ENCODE measurements around the gene C1QTNF2. TPM values are rescaled to one million over a fixed set of nuclear protein-coding genes. Genes with fewer than 3 reads are reported as not detected.
A peak's percentile ranks its signal among the peaks of the same experiment; 100 is the strongest.

Gene C1QTNF2, protein sequence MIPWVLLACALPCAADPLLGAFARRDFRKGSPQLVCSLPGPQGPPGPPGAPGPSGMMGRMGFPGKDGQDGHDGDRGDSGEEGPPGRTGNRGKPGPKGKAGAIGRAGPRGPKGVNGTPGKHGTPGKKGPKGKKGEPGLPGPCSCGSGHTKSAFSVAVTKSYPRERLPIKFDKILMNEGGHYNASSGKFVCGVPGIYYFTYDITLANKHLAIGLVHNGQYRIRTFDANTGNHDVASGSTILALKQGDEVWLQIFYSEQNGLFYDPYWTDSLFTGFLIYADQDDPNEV
- not detected for total RNA-seq

DNA sequence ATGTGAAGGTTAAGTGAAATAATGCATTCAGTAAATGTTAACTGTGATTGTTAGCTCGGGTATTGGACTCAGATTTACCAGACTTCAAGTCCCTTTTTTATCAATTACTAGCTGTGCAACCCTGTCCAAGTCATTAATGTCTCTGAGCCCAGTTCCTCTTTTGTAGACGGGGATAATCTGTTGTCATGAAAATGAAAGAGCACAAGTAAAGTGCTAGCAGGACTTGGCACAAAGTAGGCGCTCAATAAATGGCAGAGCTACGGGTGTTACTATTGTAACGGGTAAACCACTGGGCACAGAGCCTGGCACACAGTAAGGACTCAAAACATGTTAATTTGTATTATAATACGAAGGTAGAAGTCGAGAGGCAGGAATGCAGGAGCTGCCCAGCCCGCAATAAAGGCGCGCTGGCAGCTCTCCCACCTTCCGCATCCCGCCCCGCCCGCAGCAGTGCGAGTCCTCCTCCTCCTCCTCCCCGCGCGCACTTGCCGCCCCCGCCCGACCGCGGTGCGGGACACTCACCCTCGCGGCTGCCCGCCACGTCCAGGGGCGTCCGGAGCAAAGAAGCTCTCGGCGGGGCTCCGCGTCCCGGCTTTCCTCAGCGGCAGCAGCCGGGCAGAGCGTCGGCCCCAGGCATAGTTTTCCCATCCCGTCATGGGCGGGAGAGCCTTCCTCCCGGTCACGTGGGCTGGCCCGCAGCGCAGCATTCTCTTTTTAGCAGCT, at the start of gene C1QTNF2:
Gene C1QTNF2 (minus strand): TSS at position 637 of the 723 bp plus-strand sequence. CDS start 15,615 bp downstream, outside the sequence.
- no peak for DNase-seq (ENCODE audit: low spot score)

DNA sequence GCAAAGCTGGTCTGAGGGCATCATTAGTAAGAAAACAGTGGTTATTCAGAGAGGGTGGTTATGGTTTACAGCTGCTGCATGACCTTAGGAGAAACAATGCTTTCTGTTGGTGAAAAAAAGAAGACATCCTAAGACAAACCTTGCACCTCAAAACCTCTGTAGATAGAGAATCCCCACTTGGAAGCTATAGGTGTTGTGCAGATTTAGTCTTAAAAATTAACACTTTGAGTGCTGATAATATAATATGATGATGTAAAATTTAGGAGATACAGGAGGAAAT, 49.8 kb upstream of the C1QTNF2 start:
- no peak for ATAC-seq

More for the DNA sequence above, at the start of gene C1QTNF2:
- ATAC-seq, result peak; percentile 52

DNA sequence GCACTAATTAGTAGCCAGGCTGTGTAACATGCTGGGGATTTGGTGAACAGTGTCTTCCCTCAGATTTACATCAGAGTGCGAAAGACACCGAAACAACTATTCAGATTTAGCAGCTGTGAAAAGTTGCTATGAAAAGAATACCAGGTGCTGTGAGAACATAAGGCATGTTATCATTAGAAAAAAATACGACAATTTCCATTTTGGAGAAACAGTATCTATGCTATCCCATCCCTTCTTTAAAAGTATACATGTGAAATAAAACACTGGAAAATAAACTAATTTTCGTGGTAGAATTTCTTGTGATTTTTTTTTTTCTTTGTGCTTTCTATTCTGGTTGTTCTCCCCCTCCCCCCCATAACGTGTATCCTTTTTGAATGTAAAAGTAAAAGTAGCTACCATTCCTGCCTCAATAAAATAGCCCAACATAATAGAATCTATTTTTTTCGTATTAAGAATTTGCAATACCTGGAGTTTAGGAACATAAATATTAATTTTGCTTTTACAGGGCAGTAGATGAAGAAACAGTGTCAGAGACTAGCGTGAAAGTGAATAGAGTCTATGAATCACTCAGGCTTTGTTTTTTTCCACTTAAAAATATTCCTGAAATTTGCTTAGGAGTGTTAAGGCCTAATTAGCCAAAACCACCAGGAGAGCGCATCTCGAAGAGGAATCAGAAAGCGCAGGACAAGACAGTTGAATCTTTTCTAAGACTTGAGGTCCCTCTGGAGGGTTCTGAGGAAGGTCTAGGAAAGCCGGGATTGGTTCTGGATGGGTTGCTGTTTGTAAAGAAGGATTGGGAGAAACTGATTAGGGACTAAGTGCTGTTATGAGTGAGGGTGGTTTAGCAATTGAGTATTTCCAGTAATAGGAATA, 49.3 kb upstream of the C1QTNF2 start:
- DNase-seq (ENCODE audit: low spot score) (no peak), ATAC-seq (no peak)

More for the DNA sequence above, 49.8 kb upstream of the C1QTNF2 start:
- no peak for DNase-seq (ENCODE audit: low spot score)

DNA sequence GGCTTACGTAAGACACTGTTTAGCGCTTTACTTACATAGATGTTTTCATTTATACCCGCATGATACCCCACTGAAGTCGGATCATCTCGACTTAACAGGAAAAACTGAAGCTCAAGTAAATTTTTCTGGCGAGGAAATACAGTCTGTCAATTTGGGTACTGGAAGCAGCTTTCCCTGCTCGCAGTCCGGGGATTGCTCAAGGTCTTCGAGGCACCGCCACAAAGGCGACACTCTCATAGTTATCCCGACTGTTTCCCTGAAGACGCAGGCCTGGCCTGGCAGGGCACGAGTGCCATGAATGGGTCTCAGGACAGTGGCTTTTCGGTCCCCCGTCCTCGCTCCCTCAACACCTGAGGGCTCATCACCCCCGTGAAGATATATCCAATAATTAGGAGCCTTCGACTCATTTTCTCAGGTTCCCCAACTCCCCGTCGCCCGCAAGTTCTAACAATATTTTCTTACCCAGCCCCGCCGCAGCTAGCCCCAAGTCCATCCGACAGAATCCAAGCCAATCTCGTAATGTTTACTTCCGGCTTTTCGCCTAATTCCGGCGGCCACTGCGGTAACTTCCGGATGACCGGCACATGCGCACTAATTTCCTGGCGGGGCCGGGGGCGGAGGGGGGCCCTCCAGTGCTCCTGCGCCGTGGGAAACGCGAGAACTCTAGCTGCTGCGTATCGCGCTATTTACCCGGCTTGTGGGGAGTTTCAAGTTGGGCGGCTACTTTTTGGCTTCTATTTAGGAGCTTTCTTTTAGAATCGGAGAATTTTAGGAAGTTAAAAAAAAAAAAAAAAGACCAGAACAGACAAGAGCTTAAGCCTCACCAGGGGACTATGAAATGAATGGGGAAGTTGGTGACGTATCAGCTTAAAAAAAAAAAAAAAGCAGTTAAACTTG, 48.4 kb upstream of the C1QTNF2 start, which contains the start of gene SLU7:
Gene SLU7 (minus strand): TSS at position 521 of the 897 bp plus-strand sequence. CDS start 3,787 bp downstream, outside the sequence.
- ATAC-seq (peak; percentile 89), DNase-seq (ENCODE audit: low spot score) (peak; percentile 94)

DNA sequence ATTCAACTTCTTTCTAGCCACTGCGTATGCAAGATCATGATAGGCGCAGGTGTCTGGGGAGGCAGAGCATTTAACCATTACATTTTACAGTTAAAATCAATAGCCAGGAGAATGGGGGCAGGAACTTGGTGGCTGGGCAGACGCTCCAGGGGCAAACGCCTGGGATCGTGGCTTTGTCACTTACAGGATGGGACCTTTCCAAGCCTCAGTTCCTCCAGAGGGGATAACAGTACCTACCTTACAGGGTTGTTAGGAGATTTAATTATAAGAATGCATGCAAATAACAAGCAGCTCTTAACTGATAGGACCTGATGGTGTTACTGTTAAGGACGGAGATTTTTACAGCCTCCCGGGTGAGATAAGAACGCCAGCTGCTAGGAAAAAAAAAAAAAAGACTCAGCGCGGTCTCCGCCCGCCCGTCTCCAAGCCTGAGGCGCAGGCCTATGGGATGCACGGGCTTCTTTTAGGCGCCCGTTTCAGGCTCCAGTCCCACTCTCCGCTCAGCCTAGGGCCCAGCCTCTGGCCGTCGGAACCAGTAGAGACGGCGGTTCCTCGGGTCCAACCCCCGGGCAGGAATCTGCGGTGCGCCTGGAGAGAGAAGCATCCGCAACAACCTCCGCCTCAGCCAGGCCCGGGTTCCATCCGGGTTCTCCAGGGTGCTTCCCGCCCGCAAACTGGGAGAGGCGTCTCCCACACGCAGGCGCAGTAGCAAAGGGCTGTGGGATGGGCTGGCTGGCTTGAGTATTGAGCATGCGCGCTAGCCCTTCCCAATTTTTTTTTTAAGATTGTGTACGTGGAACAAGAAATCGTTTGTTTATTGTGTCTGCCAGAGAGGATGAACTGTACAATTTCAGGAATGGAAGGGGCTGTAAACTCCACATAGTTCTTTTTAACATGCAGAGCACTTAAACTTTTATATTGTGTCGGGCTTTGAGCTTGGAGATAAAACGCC, 29.3 kb upstream of the C1QTNF2 start, which contains the start of gene FAM200C:
Gene FAM200C (minus strand): TSS at position 653 of the 952 bp plus-strand sequence. CDS start 4,564 bp downstream, outside the sequence.
- DNase-seq (ENCODE audit: low spot score) (peak; percentile 92), ATAC-seq (peak; percentile 98)

DNA sequence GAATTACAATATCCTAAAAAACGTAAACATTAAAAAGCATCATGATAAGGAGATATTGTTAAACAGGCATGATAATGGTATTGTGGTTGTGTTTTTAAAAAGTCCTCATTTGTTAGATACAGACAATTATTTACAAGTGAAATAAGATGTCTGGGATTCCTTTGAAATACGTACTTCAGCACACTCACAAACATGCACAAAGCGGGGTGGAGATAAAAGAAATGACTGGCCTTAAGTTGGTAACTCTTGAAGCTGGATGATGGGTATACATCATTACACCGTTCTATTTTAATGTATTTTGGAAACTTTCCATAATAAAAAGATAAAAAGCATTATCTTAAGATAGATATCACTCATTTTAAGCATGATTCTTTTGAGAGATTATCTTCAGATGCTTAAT, 28.4 kb upstream of the C1QTNF2 start:
- no peak for DNase-seq (ENCODE audit: low spot score)
- no peak for ATAC-seq

DNA sequence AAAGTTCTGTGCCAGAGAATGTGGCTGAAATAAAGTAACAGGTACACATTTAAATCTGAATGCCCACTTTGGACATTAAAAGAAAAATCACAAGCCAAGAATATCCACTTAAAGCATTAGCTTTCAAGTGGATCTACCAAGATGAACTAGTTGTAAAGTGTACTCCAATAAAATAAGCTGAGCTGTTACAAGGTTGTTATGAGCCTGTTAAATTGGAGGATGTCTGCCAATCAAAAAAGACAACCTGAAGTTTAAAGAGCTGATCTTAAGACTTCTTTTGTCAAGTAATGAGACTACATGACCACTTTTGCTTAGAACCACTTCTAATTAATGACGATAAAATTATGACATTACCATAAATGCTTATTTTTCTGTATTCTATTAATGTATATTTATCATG, 27.1 kb upstream of the C1QTNF2 start:
- ATAC-seq, result no peak
- DNase-seq (ENCODE audit: low spot score), result no peak

DNA sequence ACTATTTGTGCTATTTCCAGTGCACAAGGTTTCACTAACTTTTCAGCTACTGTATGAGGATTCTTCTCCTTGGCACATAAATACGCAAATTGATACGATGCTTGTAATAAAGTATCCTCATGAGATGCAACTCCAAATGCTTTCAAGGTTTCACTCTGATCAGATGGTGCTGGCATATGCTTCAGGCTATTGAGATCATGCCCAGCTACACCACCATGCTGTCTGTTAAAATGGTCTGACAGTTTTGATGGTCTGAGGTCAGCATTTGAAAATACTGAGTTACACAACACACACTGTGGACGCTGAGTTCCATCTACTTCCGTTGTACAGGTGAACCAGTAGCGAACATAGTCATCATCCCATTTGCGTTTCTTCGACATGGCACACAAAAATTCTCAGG, 24.7 kb upstream of the C1QTNF2 start:
- ATAC-seq (no peak), DNase-seq (ENCODE audit: low spot score) (no peak)

DNA sequence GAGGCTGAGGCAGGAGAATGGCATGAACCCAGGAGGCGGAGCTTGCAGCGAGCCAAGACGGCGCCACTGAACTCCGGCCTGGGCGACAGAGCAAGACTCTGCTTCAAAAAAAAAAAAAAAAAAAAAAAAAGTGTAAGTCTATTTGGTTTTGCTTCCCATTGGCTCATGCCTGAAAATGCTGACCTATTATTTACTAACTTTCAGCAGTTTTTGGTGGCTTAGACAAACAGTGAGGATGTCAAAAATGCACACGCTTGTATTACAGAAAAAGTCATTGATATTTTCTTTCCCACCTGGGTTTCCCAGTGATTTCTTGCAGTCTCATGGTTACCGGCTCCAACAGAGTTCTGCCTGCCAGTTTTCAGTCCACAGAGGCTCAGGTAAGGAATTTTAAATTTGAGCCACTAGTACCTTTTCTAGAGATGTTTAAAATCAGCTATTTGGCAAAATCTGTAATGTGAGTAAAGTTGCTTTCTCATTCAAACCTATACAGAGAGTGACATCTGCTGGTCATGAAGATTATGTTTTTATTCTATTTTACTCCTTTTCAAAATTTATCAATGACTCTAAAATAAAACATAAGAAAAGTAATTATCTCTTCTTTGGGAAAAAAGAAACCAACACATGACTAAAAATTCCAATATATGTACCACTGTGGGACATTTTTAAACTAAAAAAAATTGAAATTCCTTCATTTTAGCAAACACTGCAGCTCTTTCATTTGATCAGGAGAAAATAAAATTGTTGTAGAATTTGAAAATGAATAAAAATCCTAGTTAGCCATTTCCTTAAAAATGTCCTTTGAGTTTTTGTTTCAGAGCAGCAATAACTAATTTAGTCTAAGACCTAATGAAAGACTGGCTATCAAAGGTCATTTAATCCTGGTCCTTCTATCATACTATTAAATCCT, 20.6 kb upstream of the C1QTNF2 start:
- DNase-seq (ENCODE audit: low spot score), result no peak
- ATAC-seq, result peak; percentile 75

DNA sequence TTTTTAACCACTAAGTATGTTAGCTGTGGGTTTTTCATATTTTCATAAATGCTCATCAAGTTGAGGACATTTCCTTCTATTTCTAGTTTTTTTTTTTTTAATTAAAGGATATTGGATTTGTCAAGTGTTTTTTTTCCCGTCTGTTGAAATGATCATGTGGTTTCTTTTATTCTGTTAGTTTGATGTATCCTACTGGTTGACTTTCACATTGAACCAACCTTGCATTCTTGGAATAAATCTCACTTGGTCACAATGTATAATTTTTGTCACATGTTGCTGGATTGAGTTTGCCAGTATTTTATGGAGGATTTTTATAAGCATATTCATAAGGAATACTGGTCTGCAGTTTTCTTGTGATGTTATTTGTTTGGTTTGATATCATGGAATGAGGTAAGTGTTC, 17.0 kb upstream of the C1QTNF2 start:
- DNase-seq (ENCODE audit: low spot score), result no peak
- no peak for ATAC-seq

DNA sequence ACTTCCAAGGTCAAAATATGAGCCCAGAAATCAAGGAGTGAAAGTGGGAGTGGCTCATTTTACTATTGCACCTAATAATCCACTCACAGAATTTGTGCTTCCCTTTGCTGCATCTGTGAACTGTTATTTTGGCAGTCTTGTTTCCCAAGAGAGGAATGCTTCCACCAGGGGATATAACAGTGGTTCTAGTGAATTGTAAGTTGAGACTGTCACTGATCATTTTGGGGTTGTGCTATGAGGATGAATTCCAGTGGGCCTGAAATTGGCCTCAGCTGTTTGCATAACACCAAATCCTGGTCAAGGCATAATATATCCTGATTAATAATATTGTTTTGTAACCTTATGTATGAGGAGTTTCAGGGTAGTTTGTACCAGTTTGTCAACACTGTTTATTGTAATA, 15.1 kb upstream of the C1QTNF2 start:
- DNase-seq (ENCODE audit: low spot score), result no peak
- ATAC-seq, result no peak

DNA sequence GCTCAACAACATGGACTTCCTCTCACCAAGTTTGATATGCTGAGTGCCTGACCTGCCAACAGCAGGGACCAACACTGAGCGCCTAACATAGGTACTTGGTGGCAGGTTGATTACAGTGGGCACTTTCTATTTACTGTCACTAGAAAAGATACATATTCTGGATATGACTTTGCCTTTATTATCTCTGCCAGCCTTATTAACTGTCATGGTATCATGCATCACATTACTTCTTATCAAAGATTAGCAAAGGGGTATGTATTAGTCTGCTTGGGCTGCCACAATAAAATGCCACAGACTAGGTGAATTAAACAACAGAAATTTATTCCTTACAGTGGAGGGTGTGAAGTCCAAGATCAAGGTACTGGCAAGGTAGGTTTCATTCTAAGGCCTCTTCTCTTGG, 14.3 kb upstream of the C1QTNF2 start:
- ATAC-seq (no peak), DNase-seq (ENCODE audit: low spot score) (no peak)

DNA sequence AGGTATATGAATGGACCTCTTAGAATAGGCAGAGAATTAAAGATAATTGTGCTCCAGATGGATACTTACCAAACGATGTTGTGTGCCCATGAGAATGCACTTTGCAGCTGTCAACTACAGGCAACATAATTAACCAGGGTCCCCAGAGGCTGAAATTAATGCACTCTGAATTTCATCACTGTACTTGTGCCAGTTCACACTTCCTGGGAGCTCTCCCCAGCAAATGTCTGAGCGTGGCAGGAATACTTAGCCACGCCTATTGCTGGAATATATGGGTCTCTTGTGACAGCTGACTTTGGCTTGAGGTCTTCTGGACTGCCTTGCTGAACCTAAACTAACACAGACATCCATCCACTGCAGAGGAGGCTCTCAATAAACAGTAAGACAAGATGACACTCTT, 11.9 kb upstream of the C1QTNF2 start:
- DNase-seq (ENCODE audit: low spot score) (no peak), ATAC-seq (no peak)

DNA sequence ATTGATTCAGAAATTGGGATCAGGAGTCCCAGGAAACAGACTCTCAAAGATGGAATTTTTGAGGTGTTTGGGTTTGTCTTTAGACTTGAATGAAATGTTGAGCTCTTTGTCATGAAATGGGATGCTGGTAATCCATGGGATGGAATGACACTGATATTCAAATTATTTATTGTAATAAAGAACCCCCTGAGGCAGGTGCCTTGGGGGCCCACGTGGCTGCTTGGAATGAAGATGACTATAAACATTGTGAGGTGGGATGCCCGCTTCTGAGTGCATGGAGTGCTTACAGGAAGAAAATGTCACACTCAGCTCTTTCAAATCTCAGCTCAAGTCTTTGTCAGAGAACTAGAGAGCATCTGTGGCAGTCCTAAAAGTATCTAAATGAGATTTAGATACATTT, 9.6 kb upstream of the C1QTNF2 start:
- DNase-seq (ENCODE audit: low spot score), result no peak
- no peak for ATAC-seq

DNA sequence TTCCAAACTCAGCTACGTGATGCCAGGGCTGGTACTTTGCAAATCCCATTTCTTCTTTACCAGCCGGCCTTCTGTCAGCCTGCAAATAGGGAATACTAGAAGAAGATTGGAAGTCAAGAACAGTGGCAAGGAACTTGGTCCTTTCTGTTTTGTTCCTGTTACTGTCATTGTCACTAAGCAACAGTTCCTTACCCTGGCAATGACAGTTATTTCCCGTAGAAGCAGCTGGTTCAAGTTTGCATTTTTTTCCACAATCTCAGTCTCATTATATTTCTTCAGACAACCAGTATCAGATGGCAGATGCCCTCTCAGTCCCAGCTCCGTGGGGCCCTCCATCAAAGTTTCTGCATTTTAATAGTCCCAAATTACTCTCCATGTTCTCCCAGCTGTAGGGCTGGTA, 9.1 kb upstream of the C1QTNF2 start:
- no peak for ATAC-seq
- no peak for DNase-seq (ENCODE audit: low spot score)

DNA sequence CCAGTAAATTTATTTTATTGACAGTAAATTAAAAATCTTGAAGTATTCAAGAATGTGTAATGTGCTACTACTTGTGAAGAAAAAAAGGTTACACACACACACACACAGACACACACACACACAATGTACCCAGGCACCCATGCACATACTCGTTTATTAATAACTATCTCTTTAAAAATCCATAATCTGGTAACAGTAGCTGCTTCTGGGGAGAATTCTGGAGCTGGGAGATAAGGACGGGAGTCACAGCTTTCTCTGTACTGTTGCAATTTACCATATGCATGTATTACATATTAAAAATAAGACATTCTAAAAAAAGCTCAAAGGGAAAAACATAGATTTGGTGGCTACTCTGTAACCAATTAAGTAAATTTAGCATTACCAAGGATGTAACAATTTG, 7.9 kb upstream of the C1QTNF2 start:
- ATAC-seq, result no peak

DNA sequence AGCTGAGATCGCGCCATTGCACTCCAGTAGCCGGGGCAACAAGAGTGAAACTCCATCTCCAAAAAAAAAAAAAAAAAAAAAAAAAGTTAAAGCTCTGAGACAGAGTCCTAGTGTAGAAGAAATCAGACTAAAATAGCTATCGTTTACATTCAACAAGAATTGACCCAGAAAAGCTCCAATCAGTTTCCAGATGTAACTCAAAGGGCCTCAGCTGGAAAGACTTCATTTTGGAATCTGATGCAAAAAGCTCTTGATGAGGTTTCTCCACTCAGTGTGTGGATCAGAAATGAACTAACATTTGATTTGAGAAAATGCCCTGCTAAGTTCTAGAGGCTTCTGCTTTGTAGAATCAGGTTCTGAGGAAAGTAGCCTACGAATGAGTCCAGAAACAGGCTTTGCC, 7.2 kb upstream of the C1QTNF2 start:
- no peak for DNase-seq (ENCODE audit: low spot score)
- ATAC-seq, result no peak

More for the DNA sequence above, 7.9 kb upstream of the C1QTNF2 start:
- DNase-seq (ENCODE audit: low spot score), result no peak

DNA sequence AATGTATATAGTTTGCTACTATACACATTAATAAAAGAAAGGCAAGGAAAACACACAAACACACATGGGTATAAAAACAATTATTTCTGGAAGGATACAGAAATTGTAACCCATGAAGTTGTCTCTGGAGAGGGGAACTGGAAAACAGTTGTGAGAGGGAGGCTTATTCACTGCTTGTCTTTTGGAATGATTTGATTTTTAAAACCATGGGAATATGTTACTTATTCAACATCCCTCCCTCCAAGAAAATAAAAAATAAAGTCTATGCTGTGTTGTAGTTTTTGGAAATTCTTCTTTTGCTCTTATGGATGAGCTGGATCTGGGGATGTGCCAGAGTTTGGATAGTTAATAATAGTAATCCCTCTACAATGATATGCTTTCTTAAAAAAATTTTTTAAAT, 6.0 kb upstream of the C1QTNF2 start:
- no peak for ATAC-seq

More for the DNA sequence above, 6.0 kb upstream of the C1QTNF2 start:
- DNase-seq (ENCODE audit: low spot score), result no peak

Data from left lobe of liver (tissue), 2 donors.